ENCODE data around the gene SATB1.
"Not testable (repeated sequence)": the region's sequence is repeated elsewhere in the genome, so short reads cannot be mapped to it uniquely, and the experiment has no call there.

SATB1 gene

GRCh38 chr3:18424729-18425640 lies at the start of gene SATB1:
Gene SATB1 (minus strand): TSS chr3:18425339. CDS start chr3:18420967, 4,372 bp downstream.
- peak; percentile 40 for DNase-seq (ENCODE audit: low read depth)

GRCh38 chr3:18474202-18474601 lies 49.1 kb upstream of the SATB1 start:
- DNase-seq (ENCODE audit: low read depth), result no peak

- DNase-seq (ENCODE audit: low read depth), result no peak
Observed at GRCh38 chr3:18469775-18470174, 44.6 kb upstream of the SATB1 start.

- no peak for DNase-seq (ENCODE audit: low read depth)
Observed at GRCh38 chr3:18466136-18466535, 41.0 kb upstream of the SATB1 start.

- DNase-seq (ENCODE audit: low read depth), result no peak
Observed at GRCh38 chr3:18454766-18455165, 29.6 kb upstream of the SATB1 start.

GRCh38 chr3:18449618-18450017 lies 24.5 kb upstream of the SATB1 start:
- DNase-seq (ENCODE audit: low read depth), result not testable (repeated sequence)

- no peak for DNase-seq (ENCODE audit: low read depth)
Observed at GRCh38 chr3:18447720-18448119, 22.6 kb upstream of the SATB1 start.

- no peak for DNase-seq (ENCODE audit: low read depth)
Observed at GRCh38 chr3:18446149-18446825, 21.1 kb upstream of the SATB1 start.

GRCh38 chr3:18445401-18446148 lies 20.4 kb upstream of the SATB1 start:
- peak; percentile 55 for DNase-seq (ENCODE audit: low read depth)

GRCh38 chr3:18444595-18445400 lies 19.7 kb upstream of the SATB1 start:
- peak; percentile 69 for DNase-seq (ENCODE audit: low read depth)

- no peak for DNase-seq (ENCODE audit: low read depth)
Observed at GRCh38 chr3:18443665-18444594, 18.8 kb upstream of the SATB1 start.

- no peak for DNase-seq (ENCODE audit: low read depth)
Observed at GRCh38 chr3:18442756-18443664, 17.9 kb upstream of the SATB1 start.

GRCh38 chr3:18441551-18441950 lies 16.4 kb upstream of the SATB1 start:
- DNase-seq (ENCODE audit: low read depth), result no peak

GRCh38 chr3:18440066-18440722 lies 15.1 kb upstream of the SATB1 start:
- no peak for DNase-seq (ENCODE audit: low read depth)

- DNase-seq (ENCODE audit: low read depth), result no peak
Observed at GRCh38 chr3:18439281-18439680, 14.1 kb upstream of the SATB1 start.

GRCh38 chr3:18438586-18438985 lies 13.4 kb upstream of the SATB1 start:
- DNase-seq (ENCODE audit: low read depth), result peak; percentile 11

- DNase-seq (ENCODE audit: low read depth), result no peak
Observed at GRCh38 chr3:18436213-18436612, 11.1 kb upstream of the SATB1 start.

GRCh38 chr3:18434711-18435110 lies 9.6 kb upstream of the SATB1 start:
- DNase-seq (ENCODE audit: low read depth), result no peak

- no peak for DNase-seq (ENCODE audit: low read depth)
Observed at GRCh38 chr3:18432752-18433151, 7.6 kb upstream of the SATB1 start.
